Stimulated activated CD4-positive, alpha-beta T cell treated with anti-CD3 and anti-CD28 coated beads, Interleukin-15, amount 100 ng/mL, for 48 hours (primary cell): Measurements from ENCODE around the gene PTPRN.
"Not testable (repeated sequence)": the region's sequence is repeated elsewhere in the genome, so short reads cannot be mapped to it uniquely, and the experiment has no call there.

ENCODE experiments used
- DNase-seq, 2 donors: peaks; one replicate each; pipeline ENCODE4 v3.0.0-alpha.2; 2020; ENCODE audit warnings: low read depth in 2 of 2

Gene PTPRN

DNA sequence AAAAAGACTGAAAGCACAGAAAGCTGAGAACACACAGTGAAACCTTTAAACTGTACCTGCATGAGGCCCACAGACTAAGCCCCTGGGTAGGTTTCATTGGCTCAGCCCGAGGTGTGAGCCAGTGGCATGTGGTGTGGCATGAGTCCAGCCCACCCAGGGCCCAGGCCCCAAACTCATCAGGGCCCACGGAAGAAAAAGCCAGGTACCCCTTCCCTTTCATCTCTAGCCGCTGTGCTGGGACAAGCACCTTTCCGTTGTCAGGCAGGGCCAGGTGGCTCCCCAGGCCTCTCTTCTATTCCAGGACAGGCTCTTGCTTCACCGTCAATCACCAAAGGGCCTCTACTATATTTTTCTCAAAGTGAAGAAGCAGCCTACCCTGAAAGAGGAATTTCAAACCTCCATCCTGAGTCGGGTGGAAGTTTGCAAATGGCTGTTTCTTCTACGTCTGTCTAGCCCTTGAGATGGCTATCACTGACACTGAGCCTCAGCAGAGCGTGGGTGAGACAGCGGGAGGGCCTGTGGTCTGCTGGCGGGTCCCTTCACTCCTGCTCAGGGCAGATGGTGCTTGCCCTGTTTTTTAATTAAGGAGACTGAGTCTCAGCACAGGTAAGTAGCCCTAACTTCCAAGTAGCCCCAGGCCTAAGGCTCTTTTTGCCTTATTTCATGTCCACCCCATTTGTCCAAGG is 21.5 kb downstream of the PTPRN start:
- no peak for DNase-seq

DNA sequence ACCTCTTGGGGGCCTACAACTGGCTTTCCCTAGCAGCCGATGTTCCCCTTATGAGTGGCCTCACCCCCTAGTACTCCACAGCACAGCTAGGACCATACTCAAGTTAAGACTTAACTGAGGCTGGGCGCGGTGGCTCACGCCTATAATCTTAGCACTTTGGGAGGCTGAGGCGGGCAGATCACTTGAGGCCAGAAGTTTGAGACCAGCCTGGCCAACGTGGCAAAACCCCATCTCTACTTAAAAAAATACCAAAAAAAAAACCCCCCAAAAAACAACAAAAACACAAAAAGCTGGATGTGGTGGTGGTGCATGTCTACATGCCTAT is 22.1 kb downstream of the PTPRN start:
- not testable (repeated sequence) for DNase-seq

DNA sequence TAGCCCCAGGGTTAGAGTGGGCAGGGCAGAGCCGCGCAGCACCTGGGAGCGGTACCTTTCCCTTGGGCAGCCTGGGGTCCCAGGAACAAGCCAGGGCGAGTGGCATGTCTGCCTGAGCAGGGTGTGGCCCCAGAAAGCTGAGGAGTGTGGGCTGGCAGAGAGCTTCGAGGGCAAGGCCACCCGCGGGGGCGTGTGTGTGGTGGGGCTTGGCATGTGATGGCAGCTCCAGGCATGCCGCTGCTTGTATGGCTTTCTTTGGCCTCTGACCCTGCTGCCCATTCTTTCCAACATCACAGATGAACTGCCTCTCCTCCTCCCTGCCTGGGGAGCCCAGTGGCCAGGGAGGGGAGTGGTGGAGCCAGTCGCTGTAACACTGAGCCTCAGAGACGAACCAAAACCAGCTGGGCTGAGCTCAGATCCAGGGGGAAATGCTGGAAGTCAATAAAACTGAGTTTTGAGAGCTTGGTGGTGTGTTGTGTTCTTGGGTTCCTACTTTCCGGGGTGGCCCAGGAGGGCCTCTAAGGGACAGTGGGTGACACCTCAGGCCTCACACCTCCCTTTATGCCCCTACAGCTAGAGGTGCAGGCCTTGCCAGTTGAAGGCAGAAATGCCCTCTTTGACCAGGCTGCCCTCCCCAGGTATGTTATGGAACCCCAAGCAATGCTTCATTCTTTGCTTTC is 22.6 kb downstream of the PTPRN start:
- no peak for DNase-seq

DNA sequence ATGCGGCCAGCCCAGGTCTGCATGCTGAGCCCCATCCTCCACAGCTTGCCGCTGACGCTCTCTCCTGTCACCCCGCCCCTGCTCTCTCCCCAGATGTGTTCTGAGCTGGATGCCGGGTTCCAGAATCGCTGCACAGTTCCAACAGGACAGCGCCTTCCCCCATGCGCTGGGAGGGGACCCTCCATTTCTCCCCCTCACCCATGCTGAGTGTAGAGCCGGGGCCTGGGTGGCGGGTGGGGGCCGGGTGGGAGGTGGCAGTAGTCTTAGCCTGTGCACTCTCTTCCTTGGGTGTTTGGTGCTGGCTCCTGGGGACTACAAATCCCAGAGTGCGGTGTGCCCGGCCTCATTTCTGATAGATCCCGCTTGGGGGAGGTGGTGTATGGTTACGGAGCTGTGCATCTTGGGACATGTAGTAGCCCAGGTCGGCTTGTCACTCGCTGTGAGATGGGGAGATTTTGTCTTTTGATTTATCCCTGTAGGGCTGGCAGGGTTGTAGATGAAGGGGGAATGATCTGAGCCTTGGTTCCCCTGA is 23.2 kb downstream of the PTPRN start:
- no peak for DNase-seq

DNA sequence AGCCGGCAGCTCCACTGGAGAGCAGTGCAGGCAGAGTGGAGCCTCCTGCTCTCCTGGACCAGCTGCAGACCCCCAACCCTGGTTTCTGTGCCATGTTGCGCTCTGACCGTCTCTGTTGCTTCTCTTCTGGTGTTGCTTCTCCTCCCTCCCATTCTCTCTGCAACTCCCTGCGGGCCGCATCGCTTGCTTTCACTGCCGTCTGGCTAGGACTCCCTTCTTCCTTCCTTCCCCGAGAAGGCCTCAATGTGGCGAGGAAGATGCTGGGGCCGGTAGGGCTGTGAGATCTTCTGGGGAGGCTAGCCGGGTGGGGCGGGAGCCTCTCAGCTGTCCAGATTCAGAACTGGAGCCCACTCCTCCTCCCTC is 23.8 kb downstream of the PTPRN start:
- no peak for DNase-seq

DNA sequence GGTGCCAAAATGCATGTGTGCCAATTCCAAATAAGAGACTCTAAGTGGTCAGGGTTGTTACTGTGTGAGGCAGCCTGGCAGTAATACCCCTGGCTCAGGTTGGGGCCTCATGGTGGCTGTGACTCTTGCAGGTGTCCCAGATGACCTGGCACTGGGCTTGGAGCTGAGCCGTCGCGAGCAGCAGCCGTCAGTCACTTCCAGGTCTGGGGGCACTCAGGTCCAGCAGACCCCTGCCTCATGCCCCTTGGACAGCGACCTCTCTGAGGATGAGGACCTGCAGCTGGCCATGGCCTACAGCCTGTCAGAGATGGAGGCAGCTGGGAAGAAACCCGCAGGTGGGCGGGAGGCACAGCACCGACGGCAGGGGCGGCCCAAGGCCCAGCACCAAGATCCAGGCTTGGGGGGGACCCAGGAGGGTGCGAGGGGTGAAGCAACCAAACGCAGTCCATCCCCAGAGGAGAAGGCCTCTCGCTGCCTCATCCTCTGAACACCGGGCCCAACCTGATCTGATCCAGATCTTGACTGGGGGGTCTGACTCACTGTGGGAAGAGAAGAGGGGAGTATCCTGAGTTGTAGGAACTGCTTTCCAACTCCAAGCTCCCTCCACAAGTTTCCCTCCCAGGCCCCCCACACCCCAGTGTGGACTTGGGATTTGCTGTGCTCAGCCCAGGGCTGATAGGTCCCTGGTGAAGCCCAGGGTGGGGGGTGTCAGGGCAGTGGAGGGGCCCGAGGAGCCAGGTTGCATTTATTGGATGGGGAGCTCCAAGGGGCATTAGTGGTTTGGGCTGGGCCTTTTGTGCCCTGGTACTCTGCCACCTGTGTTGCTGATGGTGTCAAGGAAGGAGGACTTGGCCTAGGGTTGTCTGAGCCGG is 24.5 kb downstream of the PTPRN start:
- no peak for DNase-seq

DNA sequence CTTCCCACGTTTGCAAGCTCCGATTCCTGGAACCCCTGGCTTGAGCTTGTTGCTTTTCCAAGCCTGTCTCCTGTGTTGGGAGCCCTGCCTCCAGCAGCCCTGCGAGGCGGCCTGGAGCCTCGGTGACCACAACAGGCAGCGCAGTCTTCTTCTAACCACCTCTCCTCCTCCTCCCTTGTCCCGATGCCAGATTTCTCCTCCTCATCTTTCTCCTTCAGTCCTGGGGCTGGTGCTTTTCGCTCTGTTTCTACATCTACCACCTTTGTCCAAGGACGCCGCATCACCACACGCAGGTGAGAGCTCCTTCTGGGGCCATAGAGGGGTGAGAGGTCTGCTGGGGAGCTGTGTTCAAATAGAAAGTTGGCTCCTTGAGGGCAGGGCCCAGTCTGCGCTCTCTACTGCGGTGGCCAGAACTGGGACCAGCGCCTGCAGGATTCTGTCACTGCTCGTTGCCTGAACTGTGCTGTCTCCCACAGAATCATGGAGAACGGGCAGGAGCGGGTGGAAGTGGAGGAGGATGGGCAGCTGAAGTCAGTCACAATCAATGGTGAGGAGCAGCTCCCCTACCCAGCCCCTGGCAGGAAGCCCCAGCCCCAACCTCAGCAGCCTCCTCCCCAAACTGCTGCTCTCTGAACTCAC is 26.1 kb downstream of the PTPRN start:
- no peak for DNase-seq

DNA sequence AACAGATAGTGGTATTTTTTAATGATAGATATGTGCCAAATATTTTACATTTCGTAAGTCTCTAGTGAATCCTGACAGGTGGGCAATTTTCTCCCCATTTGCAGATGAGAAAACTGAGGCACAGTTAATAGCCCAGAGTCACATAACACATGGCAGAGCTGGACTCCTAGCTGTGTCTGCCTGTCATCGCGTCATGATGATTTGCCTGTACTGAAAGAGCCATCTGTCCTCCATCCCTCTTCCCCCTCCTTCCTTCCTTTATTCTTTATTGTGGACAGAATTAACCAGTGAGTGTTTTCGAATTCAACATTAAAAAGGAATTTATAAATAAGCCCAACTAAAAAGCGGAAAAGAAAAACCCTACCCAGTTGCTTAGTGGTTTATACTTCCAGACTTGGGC is 26.8 kb downstream of the PTPRN start:
- DNase-seq: no peak

DNA sequence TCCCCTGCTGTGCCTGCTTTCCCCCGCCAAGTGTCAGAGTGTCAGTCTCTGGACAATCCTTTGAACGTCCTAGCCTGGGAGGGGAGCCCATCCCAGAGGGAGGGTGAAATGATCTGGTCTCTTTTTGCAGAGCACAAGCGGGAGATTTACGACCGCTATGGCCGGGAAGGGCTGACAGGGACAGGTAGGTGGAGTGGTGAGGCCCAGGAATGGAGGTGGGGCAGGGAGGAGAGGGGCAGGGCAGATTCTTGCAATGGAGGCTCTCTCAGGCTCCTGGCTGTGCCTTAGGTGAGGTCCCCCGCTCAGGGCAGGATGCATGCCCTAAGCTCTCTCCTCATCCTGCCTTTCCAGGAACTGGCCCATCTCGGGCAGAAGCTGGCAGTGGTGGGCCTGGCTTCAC is 27.6 kb downstream of the PTPRN start:
- no peak for DNase-seq

DNA sequence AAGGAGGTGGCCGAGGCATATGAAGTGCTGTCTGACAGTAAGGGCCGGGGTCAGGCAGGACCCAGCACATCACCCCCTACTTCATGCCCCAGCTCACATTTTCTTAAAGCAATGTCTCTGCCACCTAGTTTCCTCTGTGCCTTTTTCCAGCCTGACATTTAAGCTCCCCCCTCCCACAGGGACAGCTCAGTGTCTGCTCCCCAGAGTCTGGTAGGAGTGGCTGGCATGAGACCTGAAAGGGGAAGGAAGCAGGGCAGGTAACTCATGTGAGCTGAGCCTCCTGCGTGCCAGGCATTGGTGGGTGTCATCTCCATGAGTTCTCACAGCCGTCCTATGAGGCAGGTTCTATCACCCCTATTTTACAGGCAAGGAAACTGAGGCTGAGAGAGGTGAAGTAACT is 28.6 kb downstream of the PTPRN start:
- no peak for DNase-seq

DNA sequence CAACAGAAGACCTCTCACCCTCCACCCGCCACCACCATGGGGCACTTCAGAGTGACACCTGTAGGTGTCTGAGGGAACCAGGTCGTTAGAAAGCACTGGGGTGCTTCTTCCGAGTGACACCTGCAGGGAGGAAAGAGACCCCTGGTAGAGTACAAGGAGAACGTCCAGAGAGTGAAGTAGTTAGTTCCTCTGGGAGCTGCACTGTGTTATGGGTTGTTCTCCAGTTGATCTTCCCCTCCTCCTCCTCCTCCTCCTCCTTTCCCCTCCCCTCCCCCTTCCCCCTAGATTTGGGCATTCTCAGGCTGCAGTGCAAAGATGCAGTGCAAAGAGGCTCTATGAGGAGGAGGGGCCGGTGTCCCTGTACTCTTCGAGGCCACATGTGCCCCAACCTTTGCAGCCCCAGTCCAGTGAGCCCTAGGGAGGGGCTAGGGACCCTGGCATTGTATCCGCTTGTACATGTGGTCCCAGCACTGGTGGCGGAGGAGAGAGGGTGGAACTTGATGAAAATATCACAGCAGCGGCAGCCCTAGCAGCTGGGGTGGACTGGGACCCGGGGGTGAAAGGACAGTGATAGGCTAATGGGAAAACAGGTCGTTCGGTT is 29.2 kb downstream of the PTPRN start:
- DNase-seq: no peak

DNA sequence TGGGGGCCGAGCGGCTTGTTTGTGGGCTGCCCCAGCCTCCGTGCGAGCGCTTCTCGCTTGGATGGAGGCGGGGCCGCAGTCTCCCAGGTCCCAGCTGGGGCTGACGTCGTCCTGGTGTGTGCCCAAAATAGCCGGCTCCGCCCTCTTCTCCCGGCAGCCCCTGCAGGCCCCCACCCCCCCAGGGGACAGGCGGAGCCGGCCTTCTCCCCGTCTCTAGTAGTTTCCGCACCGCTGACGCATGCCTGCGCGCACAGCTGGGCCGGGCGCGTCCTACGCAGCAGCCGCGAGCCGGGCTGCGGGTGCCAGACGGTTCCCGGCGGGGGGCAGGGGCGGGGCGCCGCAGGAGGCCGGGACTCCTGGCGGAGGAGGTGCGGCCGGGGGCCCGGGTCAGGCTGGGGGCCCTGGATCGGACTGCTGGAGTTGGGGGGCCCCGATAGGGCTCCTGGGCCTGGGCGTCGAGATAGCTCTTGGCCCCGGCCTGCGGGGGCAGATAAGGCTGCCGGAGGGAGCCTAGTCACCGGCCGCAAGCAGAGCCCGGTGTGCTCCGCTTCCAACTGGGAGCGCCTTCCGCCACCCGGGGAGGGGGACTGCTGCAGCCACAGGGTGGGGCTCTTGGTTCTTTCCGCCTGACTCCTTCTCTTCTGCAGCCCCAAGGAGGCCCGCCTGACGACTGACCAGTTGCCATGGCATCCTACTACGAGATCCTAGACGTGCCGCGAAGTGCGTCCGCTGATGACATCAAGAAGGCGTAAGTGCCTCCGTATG is 29.9 kb downstream of the PTPRN start, which contains the start of gene DNAJB2:
TSS of gene DNAJB2 (plus strand) at position 216 of the 765 bp plus-strand sequence. CDS start at position 684, 468 bp downstream.
- peak; percentile 99 to 100 for DNase-seq

DNA sequence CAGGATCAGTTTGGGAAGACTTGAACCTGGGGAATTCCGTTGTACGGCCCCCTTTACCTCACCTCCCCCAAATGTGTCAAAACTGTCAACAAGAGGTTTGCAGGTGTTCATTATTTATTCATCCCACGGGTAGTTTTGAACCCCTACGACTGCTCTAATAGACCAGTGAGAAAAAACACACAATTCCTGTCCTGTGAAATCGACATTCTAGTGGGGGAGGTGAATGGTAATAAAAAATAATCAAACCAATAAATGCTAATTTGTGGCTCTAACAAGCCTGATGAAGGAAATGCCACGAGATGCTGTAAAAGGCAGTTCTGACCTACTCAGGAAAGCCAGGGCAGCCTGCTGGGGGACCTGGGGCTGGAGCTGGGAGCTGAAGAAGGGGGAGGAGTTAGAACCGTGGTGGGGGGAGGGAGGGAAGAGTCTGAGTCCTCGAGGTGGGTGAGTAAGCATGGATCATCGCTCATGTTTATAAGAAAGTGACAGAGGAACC is 30.5 kb downstream of the PTPRN start:
- DNase-seq: no peak

DNA sequence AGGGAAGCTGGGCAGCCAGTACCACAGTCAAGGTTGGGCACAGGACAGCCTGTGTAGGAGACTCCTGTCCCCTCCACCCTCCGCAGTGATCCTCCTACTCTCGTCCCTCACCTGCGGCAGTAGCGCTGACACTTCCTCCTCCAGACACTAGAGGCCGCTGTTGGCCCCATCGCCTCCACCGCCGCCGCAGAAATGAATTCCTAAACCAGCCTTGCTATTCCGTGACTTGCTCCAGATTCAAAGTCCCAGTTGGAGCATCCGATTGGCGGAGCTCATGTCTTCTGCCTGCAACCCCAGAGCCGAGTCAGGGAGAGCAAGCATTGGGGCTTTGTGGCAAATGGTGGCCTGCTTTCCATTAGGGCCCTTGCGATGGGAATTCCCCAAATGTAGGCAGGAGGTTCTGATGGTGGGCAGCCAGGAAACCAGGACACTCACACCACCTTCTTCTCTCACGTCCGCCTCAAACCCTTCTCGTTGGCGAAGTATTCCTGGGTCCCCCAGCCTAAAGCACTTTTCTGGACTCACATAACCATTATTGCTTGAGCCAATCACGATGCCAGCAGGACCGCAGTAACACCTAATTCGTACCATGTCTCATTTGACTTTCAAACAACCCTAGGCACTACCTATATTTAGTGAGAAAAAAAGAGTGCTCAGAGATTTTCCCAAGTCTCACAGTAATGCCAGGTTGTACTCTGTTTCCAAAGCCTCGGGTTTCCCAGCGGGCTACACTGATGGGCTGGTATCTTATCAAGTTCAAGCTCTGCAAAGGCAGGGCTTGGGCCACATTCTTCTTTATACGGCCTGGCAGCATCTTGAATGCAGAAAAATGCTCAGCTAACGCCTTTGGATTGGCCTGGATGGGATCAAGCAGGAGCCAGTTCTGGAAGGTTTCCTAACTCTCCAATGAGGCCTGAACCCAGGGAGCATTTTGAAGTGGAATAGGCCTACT is 31.2 kb downstream of the PTPRN start:
- peak; percentile 49 to 65 for DNase-seq

DNA sequence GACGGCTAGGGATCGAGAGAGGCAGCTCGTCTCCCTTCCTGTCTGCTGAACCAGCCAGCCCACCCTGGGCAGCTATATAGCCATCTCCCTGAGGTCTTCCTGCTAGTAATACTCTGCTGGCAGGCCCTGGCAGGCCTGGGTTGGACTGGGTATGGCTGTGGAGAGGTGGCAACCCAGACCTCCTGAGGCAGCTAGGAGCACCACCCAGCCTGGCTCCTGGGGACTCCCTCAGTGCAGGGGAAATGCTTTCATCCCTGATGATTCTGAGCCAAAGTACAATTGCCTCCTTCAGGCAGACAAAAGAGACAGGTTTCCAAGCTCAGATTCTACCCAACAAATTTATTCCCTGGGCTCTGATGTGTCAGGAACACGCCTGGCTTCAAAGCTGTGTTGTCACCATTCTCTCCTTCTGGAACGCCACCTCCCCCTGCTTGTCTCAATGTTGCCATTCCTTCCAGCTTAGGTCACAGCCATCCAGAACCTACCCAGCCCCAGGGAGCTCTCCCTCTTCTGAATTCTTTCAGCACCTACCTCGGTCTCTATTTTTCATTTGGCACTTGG is 34.8 kb downstream of the PTPRN start:
- no peak for DNase-seq

DNA sequence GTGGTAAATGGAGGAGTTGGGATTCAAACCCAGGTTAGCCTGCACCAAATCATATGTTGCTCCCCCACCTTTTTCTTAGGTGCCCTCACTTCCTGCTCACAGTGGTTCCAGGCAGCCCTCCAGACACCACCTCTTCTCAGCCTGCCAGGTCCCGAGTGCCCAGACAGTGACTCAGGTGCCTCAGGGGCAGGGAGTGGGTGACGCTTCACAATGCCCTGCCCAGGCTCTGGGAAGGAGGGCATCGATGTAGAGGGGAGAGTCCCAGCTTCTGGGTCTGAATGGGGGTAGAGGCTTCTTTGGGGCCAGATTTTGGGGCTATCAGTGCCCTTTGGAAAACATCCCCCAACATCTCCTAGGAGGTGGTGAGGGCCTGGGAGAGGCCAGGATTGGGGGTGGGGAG is 35.3 kb downstream of the PTPRN start:
- no peak for DNase-seq

DNA sequence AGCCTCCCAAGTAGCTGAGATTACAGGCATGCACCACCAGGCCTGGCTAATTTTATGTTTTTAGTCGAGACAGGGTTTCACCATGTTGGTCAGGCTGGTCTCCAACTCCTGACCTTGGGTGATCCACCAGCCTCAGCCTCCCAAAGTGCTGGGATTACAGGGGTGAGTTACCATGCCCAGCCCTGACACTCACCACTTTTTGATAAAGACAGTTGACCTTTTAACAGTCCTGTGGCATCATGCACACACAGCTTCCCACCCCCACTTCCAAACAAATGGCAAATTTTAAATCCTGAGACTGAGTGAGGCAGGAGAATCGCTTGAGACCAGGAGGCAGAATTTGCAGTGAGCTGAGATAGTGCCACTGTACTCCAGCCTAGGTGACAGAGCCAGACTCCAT is 36.2 kb downstream of the PTPRN start:
- DNase-seq: no peak

DNA sequence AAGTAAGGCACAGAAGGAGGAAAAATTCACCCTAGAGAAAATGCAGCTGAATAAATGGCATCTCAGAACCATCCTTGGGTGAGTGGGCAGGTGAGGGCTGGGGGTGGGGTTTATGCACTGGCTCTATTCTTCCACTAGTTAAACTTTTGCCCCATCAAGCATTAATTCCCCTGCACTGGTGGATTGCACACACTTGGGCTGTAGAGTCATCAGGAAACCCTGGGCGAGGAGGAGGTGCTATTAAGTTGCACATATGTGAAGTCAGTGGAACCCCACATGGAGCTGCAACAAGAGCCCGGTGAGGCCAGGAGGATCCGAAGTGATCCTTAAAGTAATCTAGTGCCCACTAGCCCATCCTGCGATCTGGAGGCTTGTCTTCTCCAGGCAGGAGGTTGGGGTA is 36.8 kb downstream of the PTPRN start:
- DNase-seq: no peak

DNA sequence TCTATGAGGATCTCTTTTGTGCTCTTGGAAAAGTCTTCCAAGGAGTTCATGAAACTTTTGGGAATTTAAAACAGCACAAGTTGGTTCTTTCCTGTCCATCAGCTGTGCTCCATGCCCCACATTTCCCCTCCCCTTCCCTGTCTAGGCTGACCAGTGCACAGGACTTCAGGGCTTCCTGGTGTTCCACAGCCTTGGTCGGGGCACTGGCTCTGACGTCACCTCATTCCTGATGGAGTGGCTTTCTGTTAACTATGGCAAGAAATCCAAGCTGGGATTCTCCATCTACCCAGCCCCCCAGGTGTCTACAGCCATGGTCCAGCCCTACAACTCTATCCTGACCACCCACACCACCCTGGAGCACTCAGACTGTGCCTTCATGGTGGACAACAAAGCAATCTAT is 38.2 kb downstream of the PTPRN start:
- no peak for DNase-seq
